Measurements from ENCODE around the gene SNX17.

DNA sequence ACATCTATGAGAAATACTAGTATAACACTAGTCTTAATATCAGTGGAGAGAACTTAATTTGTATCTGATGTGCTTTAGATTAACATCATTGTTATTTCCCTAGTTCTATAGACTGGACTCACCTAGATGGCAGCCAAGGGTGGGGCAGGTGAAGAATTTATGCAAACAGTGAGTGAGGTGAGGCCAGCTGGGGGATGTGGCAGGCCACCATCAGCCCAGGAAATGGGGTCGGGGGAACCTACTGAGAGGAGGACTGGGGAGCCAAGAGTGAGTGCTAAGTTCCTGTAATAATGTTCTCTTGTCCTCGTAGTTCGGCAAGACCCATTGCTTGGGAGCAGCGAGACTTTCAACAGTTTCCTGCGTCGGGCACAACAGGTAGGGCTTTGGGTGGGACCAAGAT lies 2.5 kb downstream of the SNX17 start:
- TF ChIP-seq, protein P1, sequence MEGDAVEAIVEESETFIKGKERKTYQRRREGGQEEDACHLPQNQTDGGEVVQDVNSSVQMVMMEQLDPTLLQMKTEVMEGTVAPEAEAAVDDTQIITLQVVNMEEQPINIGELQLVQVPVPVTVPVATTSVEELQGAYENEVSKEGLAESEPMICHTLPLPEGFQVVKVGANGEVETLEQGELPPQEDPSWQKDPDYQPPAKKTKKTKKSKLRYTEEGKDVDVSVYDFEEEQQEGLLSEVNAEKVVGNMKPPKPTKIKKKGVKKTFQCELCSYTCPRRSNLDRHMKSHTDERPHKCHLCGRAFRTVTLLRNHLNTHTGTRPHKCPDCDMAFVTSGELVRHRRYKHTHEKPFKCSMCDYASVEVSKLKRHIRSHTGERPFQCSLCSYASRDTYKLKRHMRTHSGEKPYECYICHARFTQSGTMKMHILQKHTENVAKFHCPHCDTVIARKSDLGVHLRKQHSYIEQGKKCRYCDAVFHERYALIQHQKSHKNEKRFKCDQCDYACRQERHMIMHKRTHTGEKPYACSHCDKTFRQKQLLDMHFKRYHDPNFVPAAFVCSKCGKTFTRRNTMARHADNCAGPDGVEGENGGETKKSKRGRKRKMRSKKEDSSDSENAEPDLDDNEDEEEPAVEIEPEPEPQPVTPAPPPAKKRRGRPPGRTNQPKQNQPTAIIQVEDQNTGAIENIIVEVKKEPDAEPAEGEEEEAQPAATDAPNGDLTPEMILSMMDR (conservative IDR thresholded peaks at IDR 0.05), result no peak
- TF ChIP-seq EZH2 (IDR thresholded peaks at IDR 0.05; ENCODE audit: low read depth), result no peak
